Right ventricle myocardium superior (tissue), 1 donor: Measurements from ENCODE around the gene IL17D. TPM values are rescaled to one million over a fixed set of nuclear protein-coding genes. Genes with fewer than 3 reads are reported as not detected.
"Not testable (repeated sequence)": the region's sequence is repeated elsewhere in the genome, so short reads cannot be mapped to it uniquely, and the experiment has no call there.

Experiments used
- ATAC-seq: fragments of 200-7000 bp; cut with Tn5 transposase; one replicate; pipeline ENCODE4 v1.9.1; 2020; ENCODE audit warnings: mild to moderate bottlenecking; ENCODE audit not compliant: poor library complexity
- DNase-seq: peaks from one replicate; pipeline ENCODE4 v3.0.0-alpha.2; 2020
- intact Hi-C: fragments of 100-400 bp; cut with DNase I; formaldehyde crosslinking; loops from one replicate; pipeline ENCODE4 v1.11.2; 2022
- long read RNA-seq: library from polyadenylated mRNA; unstranded; transcript quantifications from one replicate; pipeline ENCODE4 v2.0.0, GENCODE V29; 2021
- total RNA-seq: library from RNA; stranded (reverse); fragmentation: NEBNext Ultra II Directional; extraction: Animal tissue kit (Norgen Biotek cat#: 25700); gene quantifications from one replicate; pipeline ENCODE4 v1.2.1, GENCODE V29; 2021
- donor health status: DM: no; HTN: yes; CAD: no; lungs with severe emphysema.

The IL17D gene, protein sequence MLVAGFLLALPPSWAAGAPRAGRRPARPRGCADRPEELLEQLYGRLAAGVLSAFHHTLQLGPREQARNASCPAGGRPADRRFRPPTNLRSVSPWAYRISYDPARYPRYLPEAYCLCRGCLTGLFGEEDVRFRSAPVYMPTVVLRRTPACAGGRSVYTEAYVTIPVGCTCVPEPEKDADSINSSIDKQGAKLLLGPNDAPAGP
- total RNA-seq: 0.54 TPM
- long read RNA-seq, partial matches to known transcripts: 3 of 6 reads
- long read RNA-seq, other reads (novel, unspliced or antisense): 3 of 6 reads

DNA sequence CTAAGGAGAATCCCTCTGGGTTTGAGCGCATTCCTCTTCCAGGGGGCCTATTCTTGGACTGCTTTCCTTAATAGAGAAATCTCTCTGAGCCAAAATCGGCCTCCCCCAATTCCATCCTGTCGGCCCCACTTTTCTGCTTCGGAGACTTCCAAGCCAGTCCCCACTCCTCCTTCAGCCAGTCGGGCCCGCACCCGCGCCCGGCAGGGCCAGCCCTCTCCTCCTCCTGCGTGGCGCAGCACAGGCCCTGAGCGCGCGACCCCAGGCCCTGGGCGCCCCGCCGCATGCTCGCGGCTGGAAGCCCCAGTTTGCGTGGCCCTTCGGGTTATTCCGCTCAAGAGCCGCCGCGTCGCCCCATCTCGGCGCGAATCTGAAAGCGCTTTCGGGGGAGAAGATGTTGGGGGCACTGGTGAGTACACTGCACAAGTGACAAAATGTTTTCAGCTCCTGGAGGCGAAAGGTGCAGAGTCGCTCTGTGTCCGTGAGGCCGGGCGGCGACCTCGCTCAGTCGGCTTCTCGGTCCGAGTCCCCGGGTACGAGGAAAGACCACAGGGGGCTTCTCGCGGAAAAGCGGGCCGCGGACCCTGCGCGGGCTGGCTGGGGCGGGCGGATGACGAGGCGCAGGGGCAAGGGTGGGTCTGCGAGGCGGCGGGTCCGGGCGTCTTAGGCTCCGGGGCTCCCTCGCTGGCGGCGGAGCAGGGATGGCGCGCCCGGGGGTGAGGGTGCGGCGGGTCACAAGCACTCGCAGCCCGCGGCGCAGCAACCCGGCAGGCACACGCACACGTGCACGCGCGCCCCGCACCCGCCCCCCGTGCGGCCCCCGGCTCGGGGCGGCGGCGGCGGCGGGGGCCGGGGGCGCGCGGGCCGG lies at the start of gene IL17D:
IL17D (plus strand) TSS at position 785 of the 865 bp plus-strand sequence. CDS start 303 bp downstream, outside the sequence.
- ATAC-seq (peak; percentile 41), DNase-seq (no peak)
- intact Hi-C loops: no loop called here

DNA sequence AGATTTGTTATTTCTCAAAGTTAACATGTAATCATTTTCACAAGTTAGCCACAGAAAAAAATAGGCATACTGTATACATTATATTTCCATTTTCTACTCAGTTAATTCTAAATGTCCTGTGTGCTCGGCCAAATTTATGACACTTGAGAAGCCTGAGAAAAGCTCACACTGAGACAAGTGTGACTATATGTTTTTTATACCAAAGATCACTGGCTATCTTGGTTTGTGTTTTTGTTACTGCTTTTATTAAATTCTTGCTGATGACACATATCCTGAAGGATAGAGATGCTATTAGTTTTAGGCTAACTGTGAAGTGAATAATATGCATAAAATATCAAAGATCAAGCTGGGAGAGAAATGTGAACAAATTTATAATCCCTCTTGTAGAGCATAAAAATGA lies 49.3 kb upstream of the IL17D start:
- ATAC-seq (no peak), DNase-seq (no peak)
- intact Hi-C loops: no loop called here

DNA sequence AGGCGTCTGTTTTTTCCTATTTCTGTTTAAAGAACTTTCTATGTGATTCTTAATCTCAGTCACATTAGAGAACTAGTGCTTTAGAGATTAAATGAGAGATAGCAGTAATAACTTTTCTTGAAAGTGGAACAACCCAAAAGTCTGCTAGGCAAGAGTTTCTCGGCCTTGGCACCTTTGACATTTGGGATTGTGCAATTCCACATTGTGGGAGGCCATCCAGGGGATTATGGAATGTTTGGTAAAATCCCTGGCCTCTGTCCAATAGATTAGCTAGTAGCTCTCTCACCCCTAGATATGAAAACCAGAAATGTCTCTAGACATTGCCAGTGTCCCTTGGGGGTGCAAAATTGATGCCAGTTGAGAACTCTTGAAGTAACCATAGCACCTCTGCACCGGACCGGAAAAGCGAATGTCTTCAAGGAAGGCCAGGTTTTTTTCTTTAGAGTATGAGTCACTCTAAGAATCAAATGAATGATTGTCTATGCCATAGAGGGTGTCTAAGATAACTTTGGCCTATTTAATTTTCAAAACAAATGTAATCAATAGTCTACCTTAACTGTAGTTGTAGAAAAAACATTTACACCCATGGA lies 45.0 kb upstream of the IL17D start:
- intact Hi-C loops: no loop called here
- DNase-seq (no peak), ATAC-seq (peak; percentile 20)

DNA sequence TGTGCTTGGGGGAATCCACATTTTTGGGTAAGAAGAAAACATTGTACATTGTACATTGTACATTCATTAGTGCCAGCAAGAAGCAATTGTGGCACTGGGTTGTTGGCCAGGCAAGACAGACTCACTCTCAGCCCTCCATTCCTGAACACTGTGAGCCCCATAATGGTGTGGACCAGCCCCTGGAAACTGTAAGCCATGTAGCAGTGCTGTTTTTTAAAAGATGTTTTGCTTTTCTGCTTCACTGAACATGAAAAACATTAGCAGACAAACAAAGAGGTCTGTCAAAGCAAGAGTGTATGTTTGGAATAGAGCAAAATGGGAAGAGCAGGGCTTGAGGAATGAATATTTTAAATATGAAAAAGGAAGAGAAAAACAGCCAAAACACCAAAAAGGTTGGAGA lies 39.1 kb upstream of the IL17D start:
- ATAC-seq (no peak), DNase-seq (no peak)
- intact Hi-C loops: no loop called here

DNA sequence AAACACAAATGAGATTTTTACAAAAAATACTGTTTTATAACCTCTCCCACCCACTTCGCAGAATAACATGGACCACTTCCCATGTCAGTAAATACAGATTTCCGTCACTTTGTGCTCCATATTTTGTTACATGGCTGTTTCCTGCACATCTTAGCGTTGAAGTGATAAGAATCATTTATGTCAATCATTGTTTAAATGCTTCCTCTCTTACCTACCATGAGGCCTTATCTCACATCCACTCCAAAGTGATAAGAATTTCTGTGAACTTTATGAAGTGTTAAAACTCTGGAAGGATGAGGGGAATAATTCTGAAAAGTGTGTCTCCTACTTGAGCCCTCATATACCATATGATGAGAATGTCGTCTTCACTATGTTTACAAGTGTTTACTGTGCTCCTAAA lies 36.6 kb upstream of the IL17D start:
- intact Hi-C loops: no loop called here
- ATAC-seq: no peak
- DNase-seq: no peak

DNA sequence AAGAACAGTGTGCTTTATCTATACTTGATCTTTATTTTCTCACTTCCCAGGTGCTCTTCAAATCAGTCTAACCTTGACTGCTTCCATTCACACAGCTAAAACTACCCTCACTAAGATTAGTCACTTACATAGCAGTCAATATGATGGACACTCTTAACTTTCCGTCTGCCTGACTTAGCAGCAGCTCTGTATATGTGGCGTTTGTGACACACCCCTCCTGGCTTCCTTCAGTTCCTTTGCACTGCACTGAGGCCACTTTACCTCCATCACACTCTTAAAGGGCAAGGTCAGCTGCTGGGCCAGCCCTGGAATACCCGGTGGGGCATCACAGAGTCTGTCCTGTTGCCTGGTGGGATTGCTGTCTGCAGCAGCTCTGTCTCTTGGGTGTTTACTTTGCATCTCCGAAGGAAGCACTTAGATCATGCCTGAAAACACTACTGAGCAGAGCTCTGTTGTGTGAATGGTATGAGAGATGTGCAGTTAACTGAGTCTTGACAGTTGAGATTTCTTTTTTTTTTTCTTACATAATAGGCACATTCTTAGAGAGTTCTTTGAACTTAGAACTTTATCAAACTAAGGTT lies 35.6 kb upstream of the IL17D start:
- DNase-seq (no peak), ATAC-seq (no peak)
- intact Hi-C loops: no loop called here

DNA sequence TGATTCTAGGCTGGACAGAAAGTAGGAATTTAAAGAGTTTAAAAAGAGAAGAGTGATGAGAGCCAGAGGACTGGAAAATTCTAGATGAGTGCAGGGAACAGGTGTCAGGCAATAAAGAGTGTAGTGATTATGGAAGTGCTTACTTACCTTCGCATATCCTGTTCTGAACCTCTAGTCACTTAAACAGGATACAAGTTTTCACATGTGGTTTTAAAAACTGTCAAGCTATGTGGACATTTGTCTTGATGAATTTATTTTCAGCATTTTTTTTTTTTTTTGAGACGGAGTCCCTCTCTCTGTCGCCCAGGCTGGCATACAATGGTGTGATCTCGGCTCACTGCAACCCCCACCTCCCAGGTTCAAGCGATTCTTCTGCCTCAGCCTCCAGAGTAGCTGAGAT lies 34.3 kb upstream of the IL17D start:
- intact Hi-C loops: no loop called here
- DNase-seq: no peak
- ATAC-seq: no peak

DNA sequence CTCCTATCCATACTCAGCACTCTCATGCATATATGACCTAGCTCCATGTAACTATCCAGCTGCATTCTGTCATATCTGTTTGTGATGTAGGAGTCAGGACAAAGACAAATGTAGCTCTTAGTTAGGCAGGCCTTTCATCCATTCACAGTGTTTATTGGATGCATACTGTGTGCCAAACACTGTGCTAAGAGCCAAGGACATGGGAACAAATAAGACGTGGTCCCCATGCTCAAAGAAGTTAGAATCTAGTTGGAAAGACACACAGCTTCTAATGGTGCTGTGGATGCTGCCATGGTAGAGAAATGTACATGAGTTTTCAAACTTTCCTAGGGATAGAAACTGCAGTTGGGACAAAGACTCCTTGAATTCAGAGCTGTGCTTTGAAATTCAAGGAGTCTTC lies 31.7 kb upstream of the IL17D start:
- intact Hi-C loops: no loop called here
- no peak for DNase-seq

DNA sequence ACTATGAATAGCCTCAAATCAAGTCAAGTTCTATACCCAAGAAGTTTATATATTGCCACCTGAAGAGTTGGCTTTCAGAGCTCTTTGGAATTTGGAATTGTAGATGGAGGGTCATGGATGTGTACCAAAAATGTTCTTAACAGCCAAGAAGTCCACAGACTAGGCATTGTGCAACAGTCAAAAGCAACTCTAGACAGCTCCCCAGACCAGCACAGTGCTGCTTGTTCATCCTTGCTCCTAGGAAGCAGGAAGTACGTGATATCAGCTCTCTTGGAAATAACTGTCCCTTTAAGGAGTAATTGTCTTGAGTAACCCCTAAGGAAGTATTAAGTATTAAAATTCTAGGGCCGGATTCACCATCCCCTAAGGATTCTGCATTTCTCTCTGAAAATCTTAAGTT lies 30.7 kb upstream of the IL17D start:
- peak; percentile 82 for ATAC-seq
- DNase-seq: no peak
- intact Hi-C loops: no loop called here

More for the DNA sequence above, 31.7 kb upstream of the IL17D start:
- ATAC-seq: no peak

DNA sequence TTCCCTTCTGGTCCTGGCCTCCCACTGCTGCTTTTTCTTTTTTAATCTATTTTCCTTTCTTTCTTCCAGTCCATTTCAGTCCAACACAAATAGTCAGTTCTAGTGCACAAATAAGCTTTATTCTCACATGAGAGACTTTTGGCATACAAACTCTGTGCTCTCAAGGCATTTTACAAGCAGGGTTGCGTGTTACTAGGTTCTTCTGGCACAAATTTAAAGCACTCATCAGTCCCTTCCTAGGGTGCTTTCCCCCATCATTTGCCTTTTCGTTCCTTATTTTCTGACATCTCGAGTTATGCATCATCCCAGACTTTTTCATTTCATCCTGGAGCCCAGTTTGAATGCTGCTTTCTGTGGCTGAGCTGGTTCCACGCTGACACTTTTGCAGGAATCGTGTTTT lies 29.8 kb upstream of the IL17D start:
- DNase-seq: no peak
- ATAC-seq: no peak
- intact Hi-C loops: no loop called here

DNA sequence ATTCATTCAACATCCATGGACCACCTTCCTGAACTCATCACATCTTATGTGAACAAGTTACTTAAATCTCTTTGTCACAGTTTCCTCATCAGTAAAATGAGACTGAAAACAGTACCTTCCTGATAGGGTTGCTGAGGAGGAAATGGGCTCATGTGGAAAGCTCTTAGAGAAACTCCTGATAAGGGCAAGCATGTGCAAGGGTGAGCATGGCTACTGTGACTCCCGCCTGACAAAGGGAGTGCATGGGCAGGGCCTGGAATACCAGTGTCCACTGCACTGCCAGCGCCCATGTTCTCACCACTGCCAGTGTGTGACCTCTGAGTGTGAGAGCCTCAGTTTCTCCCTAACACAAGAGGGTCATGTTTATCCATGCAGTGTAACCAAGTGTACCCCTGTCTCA lies 27.3 kb upstream of the IL17D start:
- ATAC-seq: no peak
- intact Hi-C loops: no loop called here
- no peak for DNase-seq

DNA sequence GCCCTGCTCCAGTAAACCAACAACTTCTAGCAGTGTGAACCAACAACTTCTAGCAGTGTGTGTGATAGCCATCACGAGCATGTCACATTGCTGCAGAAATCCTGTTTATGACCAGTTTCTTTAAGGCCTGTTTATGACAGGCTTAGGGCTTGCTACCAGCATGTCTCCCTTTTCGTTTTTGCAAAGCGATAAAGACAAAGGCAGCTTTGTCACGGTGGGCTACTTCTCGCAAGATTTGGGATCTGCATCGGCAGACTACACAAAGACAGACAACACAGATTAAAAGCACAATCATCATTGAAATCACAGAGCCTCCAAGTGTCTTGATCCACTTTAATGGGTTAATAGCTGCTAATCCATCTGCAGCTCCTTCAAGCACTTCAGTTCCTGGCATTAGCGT lies 24.9 kb upstream of the IL17D start:
- ATAC-seq, DNase-seq, intact Hi-C loops: not testable (repeated sequence)

DNA sequence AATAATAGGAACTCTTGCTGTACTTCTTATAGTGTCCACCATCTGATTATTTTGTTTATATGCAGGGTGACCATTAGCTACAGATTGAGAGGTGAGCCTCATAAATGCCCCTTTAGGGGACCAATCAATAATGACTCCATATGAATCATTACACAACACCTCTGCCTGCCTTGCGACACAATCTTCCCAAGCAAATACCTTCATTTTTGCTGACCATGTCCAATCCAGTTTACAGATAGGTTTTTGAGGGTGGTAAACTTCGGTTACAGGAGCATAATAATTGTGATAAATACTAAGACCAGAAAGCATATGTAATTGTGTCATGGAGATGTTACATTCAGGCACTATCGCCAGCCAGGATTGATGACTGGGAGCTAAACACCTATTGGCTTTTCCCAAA lies 23.6 kb upstream of the IL17D start:
- DNase-seq (no peak), ATAC-seq (no peak)
- intact Hi-C loops: no loop called here

DNA sequence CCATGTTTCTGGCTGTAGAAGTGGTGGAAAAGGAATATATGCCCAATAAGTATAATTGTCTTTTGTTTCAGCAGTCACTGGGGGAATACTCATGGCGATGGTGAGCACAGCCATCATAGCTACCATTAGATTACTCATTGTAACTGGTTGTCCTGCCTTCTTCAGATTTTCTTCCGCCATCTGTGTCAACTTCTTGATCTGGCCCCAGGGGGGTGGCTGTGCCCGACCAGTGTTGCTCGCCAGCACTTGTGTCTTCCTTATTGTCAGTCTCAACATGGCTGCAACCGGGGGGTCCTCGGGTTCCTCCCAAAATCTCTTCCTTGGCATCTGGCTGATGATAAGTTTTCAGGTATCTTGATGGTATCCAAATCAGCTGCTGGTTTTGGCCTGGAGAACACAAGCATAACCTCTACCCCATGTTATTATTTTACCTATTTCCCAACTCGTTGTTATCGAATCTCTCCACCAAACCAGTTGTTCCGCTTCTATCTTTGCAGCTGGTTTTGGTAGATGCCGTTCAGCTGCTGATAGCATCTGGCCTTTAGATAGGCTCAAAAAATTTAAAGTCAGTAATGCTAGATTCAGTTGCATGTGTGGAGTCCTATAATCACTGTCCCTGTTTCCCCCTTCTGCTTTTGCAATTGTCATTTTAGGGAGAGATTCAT lies 23.0 kb upstream of the IL17D start:
- DNase-seq (no peak), ATAC-seq (no peak)
- intact Hi-C loops: no loop called here

DNA sequence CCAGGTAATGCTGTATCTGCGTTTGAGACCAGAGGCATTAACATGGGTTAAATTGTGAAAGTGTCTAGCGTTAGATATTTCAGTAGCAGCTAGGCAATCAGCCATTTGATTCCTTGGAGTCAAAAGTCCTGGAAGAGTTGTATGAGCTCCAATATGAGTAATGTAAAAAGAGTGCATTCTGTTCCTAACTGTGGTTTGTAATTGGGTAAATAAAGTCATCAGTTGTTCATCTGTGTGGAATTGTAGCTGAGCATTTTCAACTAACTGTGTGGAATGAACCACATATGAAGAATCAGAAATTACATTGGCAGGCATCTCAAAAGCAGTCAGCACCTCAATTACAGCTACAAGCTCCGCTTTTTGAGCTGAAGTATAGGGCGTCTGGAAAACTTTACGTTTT lies 22.0 kb upstream of the IL17D start:
- intact Hi-C loops, ATAC-seq, DNase-seq: not testable (repeated sequence)

DNA sequence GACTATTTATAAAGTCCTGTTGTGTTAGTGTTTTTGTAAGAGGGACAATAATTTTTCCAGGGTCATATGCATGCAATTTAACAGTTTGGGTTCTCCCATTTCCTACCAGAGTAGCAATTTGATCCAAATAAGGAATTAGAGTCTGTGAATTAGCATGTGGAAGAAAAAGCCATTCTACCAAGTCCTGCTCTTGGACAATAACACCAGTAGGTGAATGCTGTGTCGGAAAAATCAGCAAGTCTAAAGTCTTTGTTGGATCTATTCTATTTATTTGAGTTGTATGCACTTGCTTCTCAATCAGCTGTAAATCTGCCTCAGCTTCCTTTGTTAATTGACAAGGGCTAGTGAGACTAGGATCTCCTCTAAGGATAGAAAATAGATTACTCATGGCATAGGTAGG lies 21.4 kb upstream of the IL17D start:
- no peak for ATAC-seq
- intact Hi-C loops: no loop called here
- DNase-seq: no peak

DNA sequence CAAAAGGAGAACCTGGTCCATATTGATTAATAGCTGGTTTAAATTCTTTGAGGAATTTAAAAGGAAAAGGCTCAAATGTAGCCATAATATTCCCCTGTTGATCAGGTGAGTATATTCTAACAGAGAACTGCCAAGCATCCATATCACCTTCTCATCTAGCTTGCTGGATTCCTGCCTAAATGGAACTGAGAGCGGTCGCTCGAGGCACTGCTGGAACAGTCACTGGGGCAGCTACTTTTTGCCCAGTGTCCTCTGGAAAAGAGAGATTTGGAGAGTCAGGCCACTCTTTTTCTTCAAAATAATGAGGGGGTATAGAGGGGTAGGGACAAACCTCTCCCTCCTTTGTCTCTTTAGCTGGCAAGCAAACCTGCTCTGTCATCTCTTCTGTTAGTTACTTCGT lies 19.5 kb upstream of the IL17D start:
- intact Hi-C loops: no loop called here
- DNase-seq: no peak
- no peak for ATAC-seq

DNA sequence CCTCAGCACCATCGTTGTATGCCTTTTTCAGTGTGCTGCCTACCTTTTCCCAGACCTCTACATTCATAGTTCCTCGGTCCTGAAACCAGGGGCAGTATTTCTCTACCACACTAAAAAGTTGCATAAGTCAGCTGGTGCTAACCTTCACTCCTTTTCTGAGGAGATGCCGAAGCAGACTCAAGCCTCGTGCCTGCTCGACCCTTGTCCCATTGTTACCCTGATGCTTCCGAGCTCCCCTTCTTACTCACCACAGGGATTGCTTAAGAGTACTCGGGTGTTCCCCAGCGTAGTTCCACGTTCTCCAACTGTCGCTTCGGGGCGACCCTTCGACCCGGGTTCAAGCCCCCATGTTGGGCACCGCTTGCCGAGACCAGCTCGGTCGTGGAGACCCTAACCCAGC lies 19.0 kb upstream of the IL17D start:
- intact Hi-C loops: no loop called here
- DNase-seq (no peak), ATAC-seq (no peak)

DNA sequence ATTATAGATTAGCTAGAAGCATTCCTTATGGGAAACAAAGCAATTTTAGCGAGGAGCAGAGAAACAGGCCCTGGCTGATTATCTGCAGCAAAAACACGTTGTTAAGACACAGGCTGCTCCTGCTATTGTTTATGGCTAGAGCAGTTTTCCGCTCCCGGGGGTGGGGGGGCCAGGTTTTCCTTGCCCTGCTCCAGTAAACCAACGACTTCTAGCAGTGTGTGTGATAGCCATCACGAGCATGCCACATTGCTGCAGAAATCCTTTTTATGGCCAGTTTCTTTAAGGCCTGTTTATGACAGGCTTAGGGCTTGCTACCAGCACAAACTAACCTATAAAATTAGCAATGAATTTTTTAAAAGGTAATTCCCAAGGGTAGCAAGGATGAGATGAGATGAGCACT lies 18.4 kb upstream of the IL17D start:
- DNase-seq: no peak
- no peak for ATAC-seq
- intact Hi-C loops: no loop called here
